Superior temporal gyrus (tissue), 1 donor: ENCODE data around the gene HLX.

Experiments
- DNase-seq: peaks from one replicate; pipeline ENCODE4 v3.0.0-alpha.2; 2016; ENCODE audit errors: extremely low spot score

HLX gene

DNA sequence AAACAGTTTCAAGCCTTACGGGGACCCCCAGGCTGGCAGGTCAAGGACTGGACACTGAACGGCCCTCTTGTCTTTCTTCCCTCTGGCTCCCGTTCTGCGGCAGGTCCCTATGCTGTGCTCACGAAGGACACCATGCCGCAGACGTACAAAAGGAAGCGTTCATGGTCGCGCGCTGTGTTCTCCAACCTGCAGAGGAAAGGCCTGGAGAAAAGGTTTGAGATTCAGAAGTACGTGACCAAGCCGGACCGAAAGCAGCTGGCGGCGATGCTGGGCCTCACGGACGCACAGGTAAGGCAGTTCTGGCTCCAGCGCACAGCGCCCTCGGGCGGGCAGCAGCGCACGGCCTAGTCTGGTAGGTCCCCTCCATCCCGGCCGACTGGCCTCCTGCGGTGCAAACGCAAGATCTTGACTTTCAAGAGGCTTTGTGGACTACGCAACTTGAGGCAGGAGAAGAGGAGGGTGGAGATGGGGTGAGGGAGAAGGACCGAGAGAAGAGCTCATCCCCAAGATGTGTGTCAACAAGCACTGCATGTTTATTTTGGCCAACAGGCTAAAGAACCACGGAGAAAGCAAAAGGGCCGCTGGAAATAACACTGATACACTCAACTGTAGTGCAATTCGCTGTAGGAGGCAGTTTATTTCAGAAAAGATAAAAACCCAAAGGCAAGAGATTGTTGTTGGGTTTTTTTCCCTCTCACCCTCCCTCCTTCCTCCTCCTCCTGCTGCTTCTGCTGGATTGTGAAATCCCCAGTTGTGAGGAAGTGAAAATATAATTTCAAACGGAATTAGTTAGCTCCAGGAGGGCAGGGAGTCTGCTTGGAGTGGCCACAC lies 3.0 kb downstream of the HLX start:
- no peak for DNase-seq

GRCh38 chr1:220884109-220884980 lies 5.1 kb downstream of the HLX start:
- no peak for DNase-seq

DNA sequence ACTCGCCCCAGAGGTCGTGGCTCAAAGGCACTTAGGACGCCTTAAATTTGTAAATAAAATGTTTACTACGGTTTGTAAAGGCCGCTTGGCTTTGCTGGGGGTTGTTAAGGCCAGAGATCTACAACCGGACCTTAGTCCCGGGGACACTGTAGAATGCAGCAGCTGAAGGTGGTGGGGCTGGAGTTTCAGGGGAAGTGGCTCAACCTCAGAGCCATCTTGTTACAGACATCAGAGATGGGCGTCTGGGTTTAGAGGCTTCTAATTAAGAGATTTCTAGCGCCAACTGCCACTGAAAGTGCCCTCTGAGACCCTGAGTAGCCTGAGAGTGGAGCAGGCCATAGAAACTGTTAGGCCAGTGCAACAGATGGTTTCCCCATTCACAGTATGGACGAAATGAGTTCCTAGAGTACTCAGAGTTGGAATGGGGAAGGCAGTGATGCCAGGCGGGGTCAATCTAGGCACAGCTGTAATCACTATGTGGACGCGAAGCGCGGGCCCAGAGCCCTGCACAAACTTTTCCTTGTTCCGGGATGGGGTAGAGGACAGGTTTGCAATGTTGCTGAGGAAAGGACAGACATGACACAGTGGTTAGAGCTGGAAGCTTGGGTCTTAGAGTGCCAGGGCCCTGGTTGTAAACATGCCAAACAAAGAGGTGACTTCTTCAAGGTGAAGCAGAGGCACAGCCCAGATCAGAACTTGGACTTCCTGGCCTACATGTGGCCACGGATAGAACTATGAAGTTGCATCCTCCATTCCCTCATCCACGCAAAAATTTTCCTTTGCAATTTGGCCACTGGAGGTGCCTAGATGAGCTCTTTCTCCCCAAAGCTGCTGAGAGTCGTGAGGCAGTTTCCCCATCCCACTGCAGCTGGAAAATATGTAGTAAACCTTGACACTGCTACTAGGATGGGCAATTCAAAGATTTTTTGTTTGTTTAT lies 6.0 kb downstream of the HLX start:
- DNase-seq, result no peak

GRCh38 chr1:220885971-220886370 lies 6.7 kb downstream of the HLX start:
- DNase-seq, result no peak

GRCh38 chr1:220886470-220887201 lies 7.4 kb downstream of the HLX start:
- no peak for DNase-seq

GRCh38 chr1:220887202-220887519 lies 7.9 kb downstream of the HLX start:
- no peak for DNase-seq

DNA sequence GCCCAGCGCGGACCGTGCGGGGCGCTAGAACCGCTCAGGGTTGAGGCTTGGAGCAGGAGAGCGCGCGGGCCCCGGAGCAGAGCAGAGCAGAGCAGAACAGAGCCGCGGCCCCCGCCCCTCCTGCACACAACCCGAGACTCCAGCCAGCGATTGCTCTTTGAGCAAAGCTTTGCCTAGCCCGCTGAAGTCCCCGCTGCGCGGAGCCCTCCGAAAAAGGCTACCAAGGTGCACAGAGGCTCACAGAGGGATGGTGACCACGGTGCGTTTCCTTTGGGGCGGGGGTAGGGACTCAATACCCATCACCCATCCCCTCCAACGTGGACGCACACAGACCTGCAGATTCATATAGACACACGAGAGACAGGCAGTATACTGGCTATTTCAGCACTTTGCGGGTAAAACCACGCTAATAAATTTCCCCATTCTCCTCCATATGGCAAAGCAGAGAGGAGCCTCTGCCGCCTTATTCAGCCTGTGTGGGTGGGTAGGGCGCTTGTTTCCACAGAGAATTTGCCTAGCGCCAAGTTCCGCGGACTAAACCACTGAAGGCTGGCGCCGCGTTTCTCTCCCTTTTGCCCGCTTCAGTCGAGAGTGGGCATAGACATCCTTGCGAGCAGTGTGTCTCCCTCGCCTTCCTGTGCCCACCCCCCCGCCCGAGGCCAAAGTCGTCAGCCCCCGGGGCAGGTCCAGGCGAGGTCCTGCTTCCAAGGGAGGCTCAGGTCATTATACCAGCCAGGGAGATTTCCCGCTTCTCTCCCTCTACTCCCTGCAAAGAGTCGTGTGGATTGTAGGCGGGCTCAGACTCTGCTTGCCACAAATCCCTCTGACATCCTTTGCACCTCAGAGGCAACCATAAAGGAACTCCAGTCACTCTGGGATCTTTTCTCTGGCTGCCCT lies 8.5 kb downstream of the HLX start:
- no peak for DNase-seq

DNA sequence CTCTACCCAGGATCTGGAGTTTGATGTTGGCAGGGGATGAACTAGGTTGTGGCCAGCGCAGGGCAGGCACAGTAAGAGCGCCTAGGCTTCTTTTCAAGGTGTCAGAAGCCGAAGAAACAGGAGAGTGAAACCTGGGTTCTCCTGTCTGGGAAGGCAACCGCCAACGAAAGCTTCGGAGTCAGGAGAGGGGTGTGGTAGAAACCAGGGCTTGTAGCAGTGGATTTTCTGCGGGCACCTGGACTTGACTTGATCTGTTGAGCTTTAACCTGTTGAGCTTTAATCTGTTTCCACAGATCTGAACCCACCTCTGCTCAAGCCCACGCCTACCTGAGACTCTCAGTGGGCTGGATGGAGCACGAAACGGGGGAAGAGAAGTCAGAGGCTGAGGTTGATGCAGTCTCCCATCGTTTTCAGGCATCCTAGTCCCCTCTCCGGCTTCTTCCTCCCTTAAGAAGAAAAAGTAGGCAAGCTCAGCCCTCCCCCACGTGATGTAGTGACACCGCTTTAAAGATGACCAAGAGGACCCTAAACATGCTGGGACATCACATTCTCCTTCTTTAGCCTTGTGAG lies 9.3 kb downstream of the HLX start:
- DNase-seq, result no peak

DNA sequence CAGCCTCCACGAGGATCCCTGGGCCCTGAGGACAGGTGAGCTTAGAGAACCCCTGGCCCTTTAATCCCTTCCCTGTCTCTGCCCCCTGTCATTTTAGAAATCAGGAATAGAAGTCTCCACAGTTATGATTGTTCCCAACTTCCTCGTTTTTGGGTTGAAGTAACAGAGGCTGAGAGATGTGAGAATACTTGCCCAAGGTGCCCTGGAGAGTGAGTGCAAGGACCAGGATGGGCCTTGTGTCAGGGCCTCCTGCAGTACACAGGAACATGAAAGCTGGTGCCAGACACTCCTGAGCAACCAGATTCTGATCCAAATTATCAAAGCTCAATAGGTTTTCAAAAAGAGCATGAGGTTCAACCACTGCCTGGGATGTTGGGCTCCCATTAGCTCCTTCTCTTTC lies 10.1 kb downstream of the HLX start:
- DNase-seq, result no peak

GRCh38 chr1:220889848-220890287 lies 10.6 kb downstream of the HLX start:
- DNase-seq, result no peak

DNA sequence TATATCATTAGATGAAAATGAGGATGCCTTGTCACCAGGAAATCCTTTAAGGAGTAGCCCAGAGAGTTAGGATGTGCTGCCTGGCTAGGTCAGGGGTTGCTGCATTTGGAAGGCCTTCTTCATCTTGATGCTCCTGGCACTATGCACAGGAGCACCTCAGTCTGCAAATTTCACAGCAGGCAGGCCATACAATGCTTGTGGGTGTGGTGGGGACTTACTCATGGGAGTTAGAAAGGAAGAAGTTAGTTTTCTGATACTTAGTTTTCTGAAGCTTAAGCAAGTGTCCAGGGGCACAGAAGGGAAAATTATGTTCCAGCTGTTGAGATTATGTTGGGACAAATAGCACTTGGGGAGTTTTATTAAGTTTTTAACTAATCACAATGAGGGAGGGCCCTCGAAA lies 11.4 kb downstream of the HLX start:
- DNase-seq, result no peak

GRCh38 chr1:220891224-220892085 lies 12.2 kb downstream of the HLX start:
- DNase-seq, result no peak

GRCh38 chr1:220892086-220892376 lies 12.8 kb downstream of the HLX start:
- DNase-seq, result no peak

- no peak for DNase-seq
Measured at GRCh38 chr1:220892997-220893700, 13.9 kb downstream of the HLX start.

- DNase-seq, result no peak
Measured at GRCh38 chr1:220893701-220894024, 14.4 kb downstream of the HLX start.

- no peak for DNase-seq
Measured at GRCh38 chr1:220894025-220894923, 15.0 kb downstream of the HLX start.

DNA sequence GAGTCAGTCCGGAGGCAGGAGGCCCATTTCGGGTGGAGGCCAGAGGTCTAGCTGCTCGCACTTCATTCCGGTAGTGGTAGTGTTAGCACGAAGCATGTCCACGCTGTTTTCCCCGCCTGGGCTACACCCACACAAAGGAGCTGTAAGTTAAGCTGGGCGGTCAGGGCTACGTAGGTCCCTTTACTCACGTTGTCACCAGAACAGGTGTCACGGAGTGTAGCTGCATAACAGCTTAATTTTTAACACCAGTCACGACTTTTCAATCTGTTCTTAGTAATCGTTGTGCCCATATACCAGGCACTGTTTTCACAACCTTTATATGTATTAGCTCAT lies 15.6 kb downstream of the HLX start:
- no peak for DNase-seq
